SH-SY5Y (cell line): ENCODE data around the gene SCP2.

ENCODE experiments used
- GATA2 ChIP-seq: IDR thresholded peaks from 2 replicates; pipeline ENCODE4 v1.6.1; 2011; ENCODE audit warnings: mild to moderate bottlenecking, low read depth, low read length
- GATA3 ChIP-seq: IDR thresholded peaks from 2 replicates; pipeline ENCODE4 v1.6.1; 2011; ENCODE audit warnings: low read depth, mild to moderate bottlenecking, low read length, moderate library complexity

SCP2 gene

DNA sequence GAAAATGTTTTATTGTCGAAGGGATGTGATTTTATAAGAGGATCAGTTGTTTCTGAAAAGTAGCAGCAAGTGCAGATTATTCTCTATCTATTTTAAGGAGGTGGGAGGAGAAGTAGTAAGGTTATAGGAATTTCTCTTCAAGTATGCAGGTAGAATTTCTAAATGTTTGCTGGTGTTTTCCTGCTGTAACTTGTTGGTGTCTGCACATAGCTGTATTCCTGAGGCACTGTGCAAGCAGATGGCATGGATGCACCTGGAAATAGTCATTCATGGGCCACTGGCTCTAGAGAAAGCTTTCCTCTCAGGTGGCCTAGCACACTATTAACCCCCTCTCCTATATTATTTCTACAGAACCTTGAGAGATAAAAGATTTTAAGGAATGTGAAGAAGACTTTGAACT lies 104.7 kb downstream of the SCP2 start:
- TF ChIP-seq GATA3: no peak
- TF ChIP-seq GATA2: no peak

- TF ChIP-seq GATA2 (no peak), GATA3 (no peak)
Measured at GRCh38 chr1:53037159-53037558, 110.1 kb downstream of the SCP2 start.

- no peak for TF ChIP-seq GATA2
- TF ChIP-seq GATA3: no peak
Measured at GRCh38 chr1:53038566-53038965, 111.5 kb downstream of the SCP2 start.

DNA sequence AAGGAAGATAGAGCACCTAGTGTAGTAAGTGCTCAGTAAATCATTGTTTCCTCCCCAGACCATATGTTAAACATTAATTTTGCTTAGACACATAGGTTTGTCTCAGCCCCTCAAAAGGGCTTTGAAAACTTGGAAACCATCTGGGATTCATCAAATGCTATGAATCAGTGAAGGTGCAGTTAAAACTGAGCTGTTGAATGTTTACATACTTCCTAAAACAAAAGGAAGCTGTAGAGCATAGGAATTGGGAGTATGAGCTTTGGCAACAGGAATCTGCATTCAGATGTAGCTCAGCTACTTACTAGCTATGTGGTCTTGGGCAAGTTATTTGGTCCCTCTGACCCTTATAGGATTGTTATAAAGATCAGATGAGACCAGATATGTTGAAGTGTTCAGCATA lies 116.2 kb downstream of the SCP2 start:
- TF ChIP-seq GATA3 (no peak), GATA2 (no peak)

GRCh38 chr1:53044926-53045325 lies 117.8 kb downstream of the SCP2 start:
- TF ChIP-seq GATA2 (no peak), GATA3 (no peak)

DNA sequence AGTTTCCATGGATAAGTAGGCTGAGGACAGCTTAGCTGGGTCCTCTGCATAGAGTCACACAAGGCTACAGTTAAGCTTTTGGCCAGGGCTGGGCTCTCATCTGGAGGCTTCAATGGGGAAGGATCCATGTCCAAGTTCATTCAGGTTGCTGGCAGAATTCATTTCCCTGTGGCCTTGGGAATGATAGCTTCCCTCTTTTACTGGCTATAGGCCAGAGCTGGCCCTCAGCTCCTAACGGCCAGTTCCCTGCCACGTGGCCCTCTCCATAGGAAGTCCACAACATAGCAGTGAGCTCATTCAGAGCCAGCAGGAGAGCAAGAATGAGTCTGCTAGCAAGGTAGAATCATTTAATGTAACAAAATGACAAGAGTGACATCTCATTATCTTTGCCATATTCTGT lies 119.9 kb downstream of the SCP2 start:
- no peak for TF ChIP-seq GATA3
- TF ChIP-seq GATA2: no peak

- no peak for TF ChIP-seq GATA3
- TF ChIP-seq GATA2: peak; percentile 17; the same call in 1 of the 2 replicates
Measured at GRCh38 chr1:53047737-53048736, 121.0 kb downstream of the SCP2 start.

DNA sequence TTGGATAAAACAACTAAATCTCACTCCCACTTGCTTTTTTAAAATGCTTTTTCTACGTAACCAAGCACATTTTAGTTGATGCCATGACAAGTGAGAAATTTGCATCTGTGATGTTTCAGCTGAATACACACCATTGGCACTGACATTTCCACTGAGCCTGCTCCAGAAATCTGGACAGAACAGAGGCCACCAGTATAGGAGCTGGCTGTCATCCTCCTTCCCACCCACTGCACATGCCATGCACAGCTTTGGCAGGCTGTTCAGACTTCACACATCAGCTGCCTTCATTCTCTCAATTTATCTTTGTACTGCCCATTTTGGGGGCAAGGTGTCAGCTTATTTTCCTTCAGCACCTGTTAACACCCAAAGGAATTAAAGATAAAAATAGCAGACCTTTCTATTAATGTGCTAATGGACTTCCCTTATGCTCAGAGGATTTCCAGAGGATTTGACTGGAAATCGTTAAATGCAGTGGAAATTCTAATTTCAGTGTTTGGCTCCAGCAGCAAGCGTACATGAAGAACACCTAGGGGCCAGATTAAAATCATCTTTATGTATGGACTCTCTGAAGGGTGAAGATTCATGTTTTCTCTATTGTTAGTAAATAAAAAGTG lies 122.0 kb downstream of the SCP2 start:
- TF ChIP-seq GATA3 (no peak), GATA2 (no peak)

DNA sequence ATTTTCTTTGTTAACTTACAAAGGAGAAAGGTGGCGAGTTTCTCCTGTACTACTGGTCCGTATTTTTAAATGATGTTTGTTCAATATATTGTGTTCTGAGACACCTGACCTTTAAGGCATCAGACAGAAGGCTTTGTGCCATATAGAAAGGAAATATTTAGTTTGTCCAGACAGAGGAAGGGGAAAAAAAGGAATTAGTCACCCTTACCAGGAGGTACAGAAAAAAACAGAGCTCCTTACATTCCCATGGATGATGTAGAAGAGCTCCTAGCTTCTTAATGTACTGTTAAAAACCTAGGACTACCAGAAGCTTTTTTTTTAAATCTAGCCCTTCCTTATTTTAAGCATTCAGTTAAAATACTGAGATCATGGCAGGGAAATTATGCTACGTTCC lies 122.5 kb downstream of the SCP2 start:
- no peak for TF ChIP-seq GATA3
- no peak for TF ChIP-seq GATA2

DNA sequence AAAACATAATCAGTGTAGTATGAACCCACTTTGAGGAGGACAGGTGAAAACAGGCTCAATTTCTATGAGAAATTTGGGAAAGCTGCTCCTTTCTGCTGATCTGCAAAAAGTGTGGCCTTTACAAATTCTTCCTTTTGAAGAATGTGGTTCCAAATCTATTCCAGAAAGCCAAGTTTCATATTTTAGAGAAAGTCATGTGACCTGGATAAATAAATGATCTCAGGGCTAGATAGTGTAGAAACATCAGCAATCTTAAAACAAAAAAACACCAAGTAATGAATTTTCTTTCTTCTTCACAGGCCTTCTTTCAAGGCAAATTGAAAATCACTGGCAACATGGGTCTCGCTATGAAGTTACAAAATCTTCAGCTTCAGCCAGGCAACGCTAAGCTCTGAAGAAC lies 123.2 kb downstream of the SCP2 start:
- TF ChIP-seq GATA2 (no peak), GATA3 (no peak)

DNA sequence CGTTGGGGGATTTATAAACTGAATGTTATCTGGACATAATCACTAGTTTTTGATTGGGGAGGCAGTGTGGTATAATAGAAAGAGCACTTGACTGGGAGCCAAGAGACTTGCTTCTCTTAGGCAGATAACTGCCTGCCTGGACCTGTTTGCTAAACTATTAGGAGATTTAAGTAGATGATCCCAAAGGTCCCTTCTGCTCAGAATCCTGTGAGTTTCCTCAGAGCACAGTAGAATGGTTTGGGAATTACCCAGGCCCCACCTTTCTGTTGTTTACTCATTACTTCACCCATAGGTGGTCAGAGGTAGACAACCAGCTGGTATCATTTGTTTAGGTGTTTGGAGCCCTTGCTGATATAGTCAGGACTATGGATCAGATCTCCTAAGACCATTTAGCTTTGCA lies 124.6 kb downstream of the SCP2 start:
- TF ChIP-seq GATA3: no peak
- no peak for TF ChIP-seq GATA2

GRCh38 chr1:53057127-53057526 lies 130.1 kb downstream of the SCP2 start:
- TF ChIP-seq GATA2 (no peak), GATA3 (no peak)

DNA sequence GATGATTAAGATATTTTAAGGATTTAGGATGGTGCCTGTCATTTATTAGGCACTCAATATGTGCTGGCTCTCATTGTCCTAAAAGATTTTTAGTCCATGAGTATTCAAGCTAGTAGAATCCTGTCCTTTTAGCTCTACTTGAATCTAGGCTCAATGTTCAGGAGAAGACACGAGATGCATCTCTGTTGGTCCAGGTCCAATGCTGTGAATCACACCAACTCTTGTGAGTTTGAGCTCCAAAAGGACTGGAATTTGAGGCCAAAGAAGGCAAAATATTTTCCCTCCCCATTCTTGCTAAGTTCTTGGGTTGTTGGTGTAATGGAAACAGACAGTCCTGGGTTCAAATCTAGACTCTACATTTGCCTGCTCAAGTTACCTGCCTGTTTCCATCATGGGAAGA lies 133.5 kb downstream of the SCP2 start:
- TF ChIP-seq GATA3 (no peak), GATA2 (no peak)

- TF ChIP-seq GATA3 (no peak), GATA2 (no peak)
Measured at GRCh38 chr1:53061123-53061858, 134.2 kb downstream of the SCP2 start.
